Measurements from ENCODE around the gene ESYT2. TPM values are rescaled to one million over a fixed set of nuclear protein-coding genes. Genes with fewer than 3 reads are reported as not detected.
A peak's percentile ranks its signal among the peaks of the same experiment; 100 is the strongest.
"Not testable (repeated sequence)": the region's sequence is repeated elsewhere in the genome, so short reads cannot be mapped to it uniquely, and the experiment has no call there.

ESYT2 gene
- total RNA-seq, 1 donor from 2014 or later: 102 TPM

- H3K36me3 ChIP-seq: no peaks in the 10 kb centered on the region
- H3K27ac ChIP-seq: peak overlapping the region; percentile 83
- H3K9me3 ChIP-seq: no peaks in the 10 kb centered on the region
- intact Hi-C loops (cut with DNase I): loop anchor here (10.0 kb wide), 2 partner anchors 240 to 1970 kb away; partner anchors contain the start of gene LMBR1
- H3K4me3 ChIP-seq: peak overlapping the region; percentile 61 to 77
- no peak for TF ChIP-seq CTCF (IDR thresholded peaks at IDR 0.05)
- H3K4me1 ChIP-seq: peaks cover 0 to 6% of the 10 kb centered on the region in 2 donors
- no peak for DNase-seq (ENCODE audit: low spot score in 2 of 2)
- H3K27me3 ChIP-seq: no peaks in the 10 kb centered on the region
Observed at GRCh38 chr7:158864507-158864820, 35.2 kb upstream of the ESYT2 start.

DNA sequence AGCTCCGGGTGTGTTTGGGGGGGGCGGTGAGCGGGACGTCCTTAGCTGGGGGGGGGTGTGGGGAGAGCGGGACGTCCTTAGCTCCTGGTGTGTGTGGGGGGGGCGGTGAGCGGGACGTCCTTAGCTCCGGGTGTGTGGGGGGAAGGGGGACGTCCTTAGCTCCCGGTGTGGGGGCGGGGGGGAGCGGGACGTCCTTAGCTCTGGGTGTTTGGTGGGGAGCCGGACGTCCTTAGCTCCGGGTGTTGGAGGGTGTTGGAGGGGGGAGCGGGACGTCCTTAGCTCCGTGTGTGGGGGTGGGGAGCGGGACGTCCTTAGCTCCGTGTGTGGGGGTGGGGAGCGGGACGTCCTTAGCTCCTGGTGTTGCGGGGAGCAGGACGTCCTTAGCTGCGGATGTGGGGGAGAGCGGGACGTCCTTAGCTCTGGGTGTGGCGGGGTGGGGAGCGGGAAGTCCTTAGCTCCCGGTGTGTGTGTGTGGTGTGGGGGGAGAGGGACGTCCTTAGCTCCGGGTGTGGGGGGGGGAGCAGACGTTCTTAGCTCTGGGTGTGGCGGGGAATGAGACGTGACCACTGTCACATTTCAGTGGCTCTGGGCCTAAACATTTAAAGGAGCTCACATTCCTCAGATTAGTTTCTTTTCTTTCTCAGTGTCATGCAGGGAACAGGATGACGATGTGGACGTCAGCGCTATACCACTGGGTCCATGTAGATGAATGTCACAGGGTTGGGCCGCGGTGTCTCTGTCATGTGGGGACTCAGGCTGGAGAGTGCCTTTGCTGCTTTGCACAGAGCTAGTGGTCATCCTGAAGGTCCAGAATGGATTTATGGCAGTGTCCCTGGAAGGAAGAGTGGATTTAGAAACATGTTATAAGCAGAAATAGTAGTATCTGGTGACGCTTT lies 34.5 kb upstream of the ESYT2 start:
- no peak for TF ChIP-seq CTCF (IDR thresholded peaks at IDR 0.05)
- peak overlapping the region; percentile 83 for H3K27ac ChIP-seq
- H3K4me3 ChIP-seq: peak overlapping the region; percentile 61 to 77
- no peaks in the 10 kb centered on the region for H3K36me3 ChIP-seq
- DNase-seq (ENCODE audit: low spot score in 2 of 2): peak; percentile 23 to 84
- no peaks in the 10 kb centered on the region for H3K9me3 ChIP-seq
- intact Hi-C loops (cut with DNase I): loop anchor here (10.0 kb wide), 2 partner anchors 241 to 1969 kb away; partner anchors contain the start of gene LMBR1
- no peaks in the 10 kb centered on the region for H3K27me3 ChIP-seq
- H3K4me1 ChIP-seq: peaks cover 0 to 6% of the 10 kb centered on the region in 2 donors

DNA sequence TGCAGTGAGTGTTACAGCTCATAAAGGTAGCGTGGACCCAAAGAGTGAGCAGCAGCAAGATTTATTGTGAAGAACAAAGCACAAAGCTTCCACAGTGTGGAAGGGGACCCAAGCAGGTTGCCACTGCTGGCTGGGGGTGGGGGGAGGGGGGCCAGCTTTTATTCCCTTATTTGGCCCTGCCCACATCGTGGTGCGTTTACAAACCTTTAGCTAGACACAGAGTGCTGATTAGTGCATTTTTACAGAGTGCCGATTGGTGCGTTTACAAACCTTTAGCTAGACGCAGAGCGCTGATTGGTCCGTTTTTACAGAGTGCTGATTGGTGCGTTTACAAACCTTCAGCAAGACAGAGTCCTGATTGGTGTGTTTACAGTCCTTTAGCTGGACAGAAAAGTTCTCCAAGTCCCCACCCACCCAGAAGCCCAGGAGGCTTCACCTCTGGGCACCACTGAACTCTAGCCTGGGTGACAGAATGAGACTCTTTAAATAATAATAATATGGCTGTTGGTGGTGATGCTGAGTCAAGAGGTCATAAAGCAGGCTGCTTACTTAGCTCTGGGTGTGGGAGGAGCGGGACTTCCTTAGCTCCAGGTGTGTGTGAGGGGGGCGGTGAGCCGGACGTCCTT lies 33.8 kb upstream of the ESYT2 start:
- H3K36me3 ChIP-seq; H3K9me3 ChIP-seq; H3K27me3 ChIP-seq; DNase-seq (ENCODE audit: low spot score in 2 of 2); H3K4me1 ChIP-seq: not testable (repeated sequence)
- intact Hi-C loops (cut with DNase I): loop anchor here (10.0 kb wide), 2 partner anchors 242 to 1968 kb away; partner anchors contain the start of gene LMBR1
- Histone ChIP-seq H3K27ac (peak overlapping the region; percentile 83), H3K4me3 (peak overlapping the region; percentile 61 to 77)

GRCh38 chr7:158861936-158862704 lies 32.8 kb upstream of the ESYT2 start:
- no peaks in the 10 kb centered on the region for H3K27me3 ChIP-seq
- no peaks in the 10 kb centered on the region for H3K9me3 ChIP-seq
- peaks cover 4 to 16% of the 10 kb centered on the region in 2 donors for H3K4me1 ChIP-seq
- H3K27ac ChIP-seq: peak overlapping the region; percentile 83
- intact Hi-C loops (cut with DNase I): loop anchor here (10.0 kb wide), 2 partner anchors 243 to 1967 kb away; partner anchors contain the start of gene LMBR1
- no peak for TF ChIP-seq CTCF (IDR thresholded peaks at IDR 0.05)
- H3K4me3 ChIP-seq: no peak overlapping the region
- H3K36me3 ChIP-seq: no peaks in the 10 kb centered on the region
- DNase-seq (ENCODE audit: low spot score in 2 of 2): no peak

DNA sequence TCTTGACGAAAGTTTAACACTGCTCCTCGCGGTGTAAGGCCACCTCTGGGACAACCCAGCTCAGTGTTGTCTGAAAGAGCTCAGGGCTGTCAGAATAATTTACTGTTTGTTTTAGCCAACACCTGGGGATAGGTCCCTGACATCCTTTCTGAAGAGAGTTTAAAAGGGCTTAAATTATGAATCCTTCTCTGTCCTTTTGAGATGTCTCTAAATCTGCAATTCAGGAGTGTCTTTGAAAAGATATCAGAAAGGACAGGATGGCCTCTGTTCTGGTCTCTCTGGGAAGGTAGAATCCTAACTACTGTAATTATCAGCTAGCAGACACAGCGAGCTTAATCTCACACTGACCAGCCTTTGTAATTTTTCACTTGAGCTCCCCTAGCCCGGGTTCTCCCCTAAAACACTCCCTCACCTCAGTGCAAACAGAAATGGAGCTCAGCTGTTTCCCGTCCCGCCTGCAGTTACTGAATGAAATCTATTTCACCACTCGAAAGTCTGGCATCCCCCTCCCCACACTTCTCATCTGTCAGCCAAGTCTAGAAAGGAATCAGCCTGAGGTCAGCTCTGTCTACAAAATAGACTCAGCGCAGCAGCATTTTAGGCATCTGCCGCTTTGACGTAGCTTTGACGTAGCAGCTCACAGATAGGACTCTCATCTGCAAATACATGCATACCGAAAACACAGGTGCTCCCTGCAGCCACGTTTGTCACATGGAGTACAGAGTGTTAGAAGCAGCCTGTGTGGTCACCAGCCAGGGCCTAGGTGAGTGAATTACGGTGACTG lies 31.9 kb upstream of the ESYT2 start:
- intact Hi-C loops (cut with DNase I): loop anchor here (10.0 kb wide), 2 partner anchors 244 to 1966 kb away; partner anchors contain the start of gene LMBR1
- Histone ChIP-seq H3K36me3 (no peaks in the 10 kb centered on the region), H3K4me1 (peaks cover 10 to 16% of the 10 kb centered on the region in 2 donors), H3K9me3 (no peaks in the 10 kb centered on the region), H3K4me3 (no peak overlapping the region), H3K27me3 (no peaks in the 10 kb centered on the region), H3K27ac (no peak overlapping the region)
- no peak for TF ChIP-seq CTCF (IDR thresholded peaks at IDR 0.05)
- DNase-seq (ENCODE audit: low spot score in 2 of 2): no peak

All from ascending aorta (tissue), 2 donors.